C1 segment of cervical spinal cord (tissue), 14 donors: Measurements from ENCODE around the gene KRTAP12-1.
A peak's percentile ranks its signal among the peaks of the same experiment; 100 is the strongest.
"Not testable (repeated sequence)": the region's sequence is repeated elsewhere in the genome, so short reads cannot be mapped to it uniquely, and the experiment has no call there.

ENCODE experiments used
- DNase-seq, 14 donors: peaks; one replicate each; lab custom pipeline; 2025; lab: John Stamatoyannopoulos, UW

KRTAP12-1 gene

DNA sequence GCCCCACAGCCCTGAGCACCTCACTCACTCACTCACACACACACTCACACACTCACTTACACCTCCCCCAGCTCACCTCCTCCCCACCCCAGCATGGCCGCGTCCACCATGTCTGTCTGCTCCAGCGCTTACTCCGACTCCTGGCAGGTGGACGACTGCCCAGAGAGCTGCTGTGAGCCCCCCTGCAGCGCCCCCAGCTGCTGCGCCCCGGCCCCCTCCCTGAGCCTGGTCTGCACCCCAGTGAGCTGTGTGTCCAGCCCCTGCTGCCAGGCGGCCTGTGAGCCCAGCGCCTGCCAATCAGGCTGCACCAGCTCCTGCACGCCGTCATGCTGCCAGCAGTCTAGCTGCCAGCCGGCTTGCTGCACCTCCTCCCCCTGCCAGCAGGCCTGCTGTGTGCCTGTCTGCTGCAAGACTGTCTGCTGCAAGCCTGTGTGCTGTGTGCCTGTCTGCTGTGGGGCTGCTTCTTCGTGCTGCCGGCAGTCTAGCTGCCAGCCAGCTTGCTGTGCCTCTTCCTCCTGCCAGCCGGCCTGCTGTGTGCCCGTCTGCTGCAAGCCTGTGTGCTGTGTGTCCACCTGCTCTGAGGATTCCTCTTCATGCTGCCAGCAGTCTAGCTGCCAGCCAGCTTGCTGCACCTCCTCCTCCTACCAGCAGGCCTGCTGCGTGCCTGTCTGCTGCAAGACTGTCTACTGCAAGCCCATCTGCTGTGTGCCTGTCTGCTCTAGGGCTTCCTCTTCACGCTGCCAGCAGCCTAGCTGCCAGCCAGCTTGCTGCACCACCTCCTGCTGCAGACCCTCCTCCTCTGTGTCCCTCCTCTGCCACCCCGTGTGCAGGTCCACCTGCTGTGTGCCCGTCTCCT, 35.4 kb downstream of the KRTAP12-1 start, which contains the start of gene KRTAP10-11:
TSS of gene KRTAP10-11 (plus strand) at position 49 of the 856 bp plus-strand sequence. CDS start at position 94, 45 bp downstream.
- DNase-seq: not testable (repeated sequence)

DNA sequence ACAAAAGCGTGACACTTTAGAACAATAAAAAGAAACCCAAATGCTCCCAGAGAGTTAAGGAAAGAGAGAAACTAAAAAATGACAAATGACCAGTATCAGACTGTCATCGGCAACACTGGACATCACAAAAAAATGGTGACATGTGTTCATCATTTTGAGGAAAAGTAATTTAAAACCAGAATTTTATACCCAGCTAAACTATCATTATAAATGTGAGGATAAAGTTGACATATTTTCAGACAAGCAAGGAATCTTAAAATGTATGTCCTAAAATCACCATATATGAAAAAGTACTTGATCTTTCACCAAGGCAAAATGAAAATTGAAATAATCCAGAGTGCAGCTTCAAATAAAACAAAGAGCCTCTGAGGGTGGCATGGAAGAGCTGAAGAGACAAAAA, 37.1 kb downstream of the KRTAP12-1 start:
- DNase-seq: no peak

DNA sequence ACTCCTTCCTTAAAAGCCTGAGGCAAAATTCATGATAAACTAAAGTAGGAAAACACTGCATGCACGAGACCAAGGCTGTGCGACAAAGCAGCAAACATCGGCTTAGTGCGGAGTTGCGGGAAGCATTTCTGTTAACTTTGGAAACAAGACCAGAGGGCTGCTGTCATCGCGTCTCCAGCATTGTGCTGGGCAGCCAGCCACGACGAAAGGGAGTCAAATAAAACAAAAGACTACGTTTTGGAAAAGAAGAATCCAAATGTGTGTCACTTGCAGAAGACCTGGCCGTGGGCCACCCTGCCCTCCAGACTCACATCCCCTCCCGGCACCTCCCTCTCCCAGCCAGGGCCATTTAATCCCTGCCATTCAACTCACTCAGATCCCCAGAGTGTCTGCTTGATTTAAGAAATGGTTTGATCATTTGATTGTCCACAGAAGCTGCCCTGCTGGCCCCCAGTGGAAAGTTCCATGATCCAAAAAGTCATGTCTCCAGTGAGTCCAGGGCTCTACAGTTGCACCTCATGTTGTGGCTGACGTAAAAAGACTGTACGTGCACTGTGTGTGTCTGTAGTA, 38.1 kb downstream of the KRTAP12-1 start:
- no peak for DNase-seq

- no peak for DNase-seq
These were observed 41.2 kb downstream of the KRTAP12-1 start for GRCh38 chr21:44640761-44641160.

- DNase-seq: no peak
These were observed 42.7 kb downstream of the KRTAP12-1 start for GRCh38 chr21:44639331-44639655.

DNA sequence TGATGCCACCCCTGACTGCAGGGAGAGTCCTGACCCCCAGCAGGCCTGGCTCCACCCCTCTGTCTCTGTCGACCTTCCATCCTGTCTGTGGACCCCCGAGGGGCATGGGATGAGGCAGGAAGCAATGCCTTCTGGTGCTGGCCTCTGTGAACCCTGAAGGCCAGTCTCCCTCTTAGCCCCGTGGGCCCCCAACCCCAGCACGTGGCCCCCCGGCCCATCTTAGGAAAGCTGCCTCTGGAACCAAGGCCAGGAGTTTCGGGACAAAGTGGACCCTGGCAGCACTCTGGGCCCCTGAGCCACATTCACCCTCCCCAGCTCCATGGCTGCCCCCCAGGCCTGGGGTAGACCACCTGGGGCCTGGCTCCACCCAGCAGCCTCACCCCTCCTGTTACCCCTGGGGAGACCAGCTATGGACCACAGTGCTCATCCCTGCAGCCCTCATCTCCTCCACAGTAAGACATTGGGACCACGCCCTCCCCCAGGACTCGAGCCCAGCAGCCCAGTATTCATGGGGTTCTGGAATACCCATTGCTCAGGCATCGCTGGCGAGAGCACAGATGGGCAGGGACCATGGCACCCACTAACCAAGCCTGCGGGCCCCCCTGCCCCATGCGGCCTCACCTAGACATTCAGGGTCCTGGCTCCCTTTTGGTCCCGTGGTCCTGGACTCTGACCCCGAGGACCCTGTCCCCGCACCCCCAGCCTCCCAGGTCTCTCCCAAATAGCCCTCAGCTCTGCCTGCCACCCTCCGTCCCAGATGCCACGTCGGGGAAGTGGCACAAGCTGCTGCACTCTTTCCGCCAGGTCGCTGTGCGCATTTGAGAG, 43.2 kb downstream of the KRTAP12-1 start:
- DNase-seq: not testable (repeated sequence)

DNA sequence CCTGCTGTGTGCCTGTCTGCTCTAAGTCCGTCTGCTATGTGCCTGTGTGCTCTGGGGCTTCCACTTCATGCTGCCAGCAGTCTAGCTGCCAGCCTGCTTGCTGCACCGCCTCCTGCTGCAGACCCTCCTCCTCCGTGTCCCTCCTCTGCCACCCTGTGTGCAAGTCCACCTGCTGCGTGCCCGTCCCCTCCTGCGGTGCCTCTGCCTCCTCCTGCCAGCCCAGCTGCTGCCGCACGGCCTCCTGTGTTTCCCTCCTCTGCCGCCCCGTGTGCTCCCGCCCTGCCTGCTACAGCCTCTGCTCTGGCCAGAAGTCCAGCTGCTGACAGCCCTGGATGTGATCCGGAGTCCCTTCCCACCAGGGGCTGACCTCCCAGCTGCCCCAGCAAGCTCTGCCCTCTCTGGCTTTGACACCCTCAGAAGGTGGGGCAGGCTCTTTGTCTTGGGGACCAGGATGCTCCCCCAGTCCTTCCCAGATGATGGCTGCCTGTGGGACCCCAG, 44.1 kb downstream of the KRTAP12-1 start:
- DNase-seq: not testable (repeated sequence)

GRCh38 chr21:44637018-44637850, 44.7 kb downstream of the KRTAP12-1 start, which contains the start of gene KRTAP10-10:
Gene KRTAP10-10 (plus strand): TSS chr21:44637356. CDS start chr21:44637418, 62 bp downstream.
- peak in 1 of 14 donors; percentile 62 for DNase-seq

- DNase-seq: no peak
These were observed 45.5 kb downstream of the KRTAP12-1 start for GRCh38 chr21:44636209-44637017.

DNA sequence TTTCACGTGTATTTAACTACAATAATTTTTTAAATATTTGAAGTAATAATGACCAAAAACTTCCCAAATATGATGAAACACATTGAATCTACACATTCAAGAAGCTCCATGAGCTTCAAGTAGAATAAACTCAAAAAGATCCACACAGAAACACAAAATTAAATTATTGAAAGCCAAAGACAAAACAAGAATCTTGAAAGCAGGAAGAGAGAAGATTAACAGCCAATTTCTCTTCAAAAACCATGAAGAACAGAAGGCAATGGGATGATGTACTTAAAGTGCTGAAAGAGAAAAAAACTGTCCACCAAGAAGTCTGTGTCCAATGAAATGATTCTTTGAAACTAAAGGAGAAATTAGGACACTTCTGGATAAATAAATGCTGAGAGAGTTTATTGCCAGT, 49.9 kb downstream of the KRTAP12-1 start:
- DNase-seq: no peak
